IMR-90 (cell line): ENCODE data around the gene IL1RL1. TPM values are rescaled to one million over a fixed set of nuclear protein-coding genes. Genes with fewer than 3 reads are reported as not detected.
A peak's percentile ranks its signal among the peaks of the same experiment; 100 is the strongest.

Experiments used
- ATAC-seq: fragments of 200-7000 bp; cut with Tn5 transposase; 2 replicates; pipeline ENCODE4 v1.9.1; 2020; ENCODE audit warnings: low read depth, mild to moderate bottlenecking, moderate library complexity
- BruUV-seq: library from RNA; stranded (reverse); fragments of 400-500 nt; replicated peaks from 2 replicates; lab custom pipeline; 2021; lab: Mats Ljungman, UMichigan
- CTCF ChIA-PET: fragments of 300-600 bp; formaldehyde crosslinking; extraction: SDS; loops from one replicate; lab custom pipeline; 2021; ENCODE audit warnings: antibody characterized with exemption; lab: Yijun Ruan, JAX
- POLR2A ChIA-PET: fragments of 300-600 bp; sonication (Branson Sonifier 250); formaldehyde crosslinking; loops from one replicate; lab custom pipeline; 2022; ENCODE audit warnings: antibody characterized with exemption; ENCODE audit not compliant: unreplicated experiment; lab: Charles Lee
- DNase-seq: peaks from one replicate; pipeline ENCODE4 v3.0.0; 2013
- H2AFZ ChIP-seq: replicated peaks from 2 replicates; pipeline ENCODE3; 2013; ENCODE audit warnings: low read length, mild to moderate bottlenecking; ENCODE audit not compliant: poor library complexity
- H2AK5ac ChIP-seq: 2 replicates; pipeline ENCODE4 v1.6.1; 2013; ENCODE audit warnings: low read depth, low read length, inconsistent platforms
- H2AK9ac ChIP-seq: replicated peaks from 2 replicates; pipeline ENCODE3; 2013; ENCODE audit warnings: mild to moderate bottlenecking, low read depth, low read length, moderate library complexity; ENCODE audit not compliant: poor library complexity
- H2BK120ac ChIP-seq: 2 replicates; pipeline ENCODE4 v1.6.1; 2013; ENCODE audit warnings: low read depth, low read length, inconsistent platforms
- H2BK15ac ChIP-seq: 3 replicates; pipeline ENCODE4 v1.6.1; 2013; ENCODE audit warnings: low read depth, low read length, inconsistent platforms
- H2BK20ac ChIP-seq: 2 replicates; pipeline ENCODE4 v1.6.1; 2013; ENCODE audit warnings: low read depth, mild to moderate bottlenecking, inconsistent platforms, low read length, moderate library complexity
- H2BK5ac ChIP-seq: 2 replicates; pipeline ENCODE4 v1.6.1; 2013; ENCODE audit warnings: mild to moderate bottlenecking, low read depth, low read length, inconsistent platforms; ENCODE audit not compliant: poor library complexity, severe bottlenecking
- H3K14ac ChIP-seq: replicated peaks from 2 replicates; pipeline ENCODE4 v1.6.1; 2013; ENCODE audit warnings: low read depth, low read length, inconsistent platforms
- H3K18ac ChIP-seq: 2 replicates; pipeline ENCODE4 v1.6.1; 2013; ENCODE audit warnings: low read depth, low read length, control low read depth
- H3K23ac ChIP-seq: 2 replicates; pipeline ENCODE4 v1.6.1; 2013; ENCODE audit warnings: low read depth, low read length, inconsistent platforms
- H3K27ac ChIP-seq: 2 replicates; pipeline ENCODE4 v1.5.1; 2013; ENCODE audit warnings: mild to moderate bottlenecking, control low read depth, low read length; ENCODE audit not compliant: insufficient read depth
- H3K27me3 ChIP-seq: 2 replicates; pipeline ENCODE4 v1.6.1; 2013; ENCODE audit warnings: low read length; ENCODE audit not compliant: control insufficient read depth, insufficient read depth
- H3K36me3 ChIP-seq: 2 replicates; pipeline ENCODE4 v1.6.1; 2013; ENCODE audit warnings: low read length, mixed read lengths; ENCODE audit not compliant: control insufficient read depth, insufficient read depth
- H3K4ac ChIP-seq: 2 replicates; pipeline ENCODE4 v1.6.1; 2013; ENCODE audit warnings: low read depth, low read length, inconsistent platforms
- H3K4me1 ChIP-seq: 2 replicates; pipeline ENCODE4 v1.6.1; 2013; ENCODE audit warnings: low read length, mixed read lengths; ENCODE audit not compliant: control insufficient read depth, insufficient read depth
- H3K4me2 ChIP-seq: 2 replicates; pipeline ENCODE4 v1.6.1; 2013; ENCODE audit warnings: low read depth, mild to moderate bottlenecking, control low read depth, low read length, moderate library complexity
- H3K4me3 ChIP-seq: 2 replicates; pipeline ENCODE4 v1.5.1; 2013; ENCODE audit warnings: low read depth, mild to moderate bottlenecking, control low read depth, low read length, moderate library complexity; ENCODE audit not compliant: insufficient read depth
- H3K56ac ChIP-seq: 2 replicates; pipeline ENCODE4 v1.6.1; 2013; ENCODE audit warnings: low read length, inconsistent platforms; ENCODE audit not compliant: insufficient read depth; ENCODE audit errors: extremely low read depth
- H3K79me1 ChIP-seq, 2 experiments: 2 replicates each; pipeline ENCODE4 v1.6.1; 2013; ENCODE audit warnings: low read length in 2 of 2, inconsistent platforms in 1 of 2, low read depth in 1 of 2
- H3K9ac ChIP-seq: 2 replicates; pipeline ENCODE4 v1.6.1; 2013; ENCODE audit warnings: low read depth, low read length, control low read depth
- H3K9me1 ChIP-seq: 2 replicates; pipeline ENCODE4 v1.6.1; 2013; ENCODE audit warnings: low read length, inconsistent platforms; ENCODE audit not compliant: insufficient read depth
- H3K9me3 ChIP-seq: 2 replicates; pipeline ENCODE4 v1.6.1; 2013; ENCODE audit warnings: low read length; ENCODE audit not compliant: control insufficient read depth, insufficient read depth
- H4K20me1 ChIP-seq: 2 replicates; pipeline ENCODE4 v1.6.1; 2013; ENCODE audit warnings: low read length, inconsistent platforms; ENCODE audit not compliant: insufficient read depth
- H4K5ac ChIP-seq: 2 replicates; pipeline ENCODE4 v1.6.1; 2013; ENCODE audit warnings: mild to moderate bottlenecking, low read depth, low read length, control low read depth
- H4K8ac ChIP-seq, 2 experiments: 2 replicates each; pipeline ENCODE4 v1.6.1; 2013; ENCODE audit warnings: low read depth in 2 of 2, low read length in 2 of 2, control low read depth in 1 of 2, inconsistent platforms in 1 of 2
- H4K91ac ChIP-seq: 2 replicates; pipeline ENCODE4 v1.6.1; 2013; ENCODE audit warnings: low read depth, low read length, inconsistent platforms; ENCODE audit not compliant: insufficient read depth
- MAFK ChIP-seq: IDR thresholded peaks from 2 replicates; pipeline ENCODE4 v1.6.1; 2012; ENCODE audit warnings: low read depth, low read length, improper control_type of control experiment
- NFE2L2 ChIP-seq: fragments of 150-350 bp; IDR thresholded peaks from 2 replicates; pipeline ENCODE4 v1.6.1; 2016; ENCODE audit warnings: low read depth, mild to moderate bottlenecking, low read length
- POLR2A ChIP-seq: IDR thresholded peaks from 2 replicates; pipeline ENCODE4 v1.6.1; 2012; ENCODE audit warnings: mild to moderate bottlenecking, low read depth, low read length
- RCOR1 ChIP-seq: IDR thresholded peaks from 2 replicates; pipeline ENCODE4 v1.6.1; 2012; ENCODE audit warnings: mild to moderate bottlenecking, low read length, improper control_type of control experiment; ENCODE audit not compliant: insufficient replicate concordance
- USF2 ChIP-seq: fragments of 150-350 bp; IDR thresholded peaks from 2 replicates; pipeline ENCODE4 v1.6.1; 2017; ENCODE audit warnings: mild to moderate bottlenecking, antibody characterized with exemption, low read length, low read depth
- WGBS, 2 experiments: methylation state at CpG; one replicate each; pipeline versions ENCODE4 v1.1.5 to v1.1.7; 2013; ENCODE audit warnings: missing lambda C conversion rate in 2 of 2; ENCODE audit not compliant: insufficient read length in 1 of 2; ENCODE audit errors: extremely low coverage in 2 of 2; 5-methylcytosine and 5-hydroxymethylcytosine counted together
- dilution Hi-C: fragments of 300-500 bp; cut with HindIII; formaldehyde crosslinking; loops from one replicate; pipeline ENCODE4 v1.14.3; 2018; ENCODE audit warnings: low sequenced_read_pairs; ENCODE audit not compliant: unreplicated experiment
- in situ Hi-C: fragments of 300-500 bp; cut with MboI; formaldehyde crosslinking; loops from 3 replicates; pipeline ENCODE4 v1.14.3; 2019; ENCODE audit warnings: low sequenced_read_pairs, inconsistent platforms, mixed read lengths
- intact Hi-C: fragments of 100-400 bp; cut with micrococcal nuclease; formaldehyde crosslinking; loops from 2 replicates; pipeline ENCODE4 v1.10.0; 2022
- polyA plus RNA-seq, 3 experiments: library from polyadenylated mRNA; depleted of rRNA; stranded (reverse); fragments of >200 nt; gene quantifications; 2 replicates each; pipeline ENCODE4 v1.2.3, GENCODE V29; 2012; ENCODE audit warnings: low replicate concordance in 1 of 3
- total RNA-seq: library from RNA; depleted of rRNA; stranded (reverse); fragments of >200 nt; gene quantifications from 2 replicates; pipeline ENCODE4 v1.2.3, GENCODE V29; 2012

IL1RL1 gene
- total and polyA plus RNA-seq, 2 of the 4 experiments (the other 2 are of a cell fraction), result under 0.01 to 0.14 TPM

GRCh38 chr2:102269200-102269524 is 42.2 kb upstream of the IL1RL1 start:
- Histone ChIP-seq H3K79me1 (no peaks in the 10 kb centered on the region; a peak in 1 of 4 replicates), H3K4me3 (no peak overlapping the region), H2BK15ac (no peak overlapping the region), H2BK120ac (peak overlapping the region; percentile 90), H3K27ac (peak overlapping the region; percentile 95), H2AK9ac (no peak overlapping the region), H3K23ac (no peak overlapping the region), H3K9me1 (peaks cover 17% of the 10 kb centered on the region), H3K9ac (peak overlapping the region; percentile 38; the same call in 1 of the 2 replicates), H2BK5ac (peak overlapping the region; percentile 83), H4K91ac (peak overlapping the region; percentile 76; the same call in 1 of the 2 replicates), H2BK20ac (peak overlapping the region; percentile 97), H3K4me1 (peaks cover 22% of the 10 kb centered on the region), H3K4ac (peak overlapping the region; percentile 88), H3K4me2 (peak overlapping the region; percentile 44; the same call in 1 of the 2 replicates), H4K20me1 (no peaks in the 10 kb centered on the region), H3K56ac (no peak overlapping the region), H3K9me3 (no peaks in the 10 kb centered on the region), H3K14ac (peak overlapping the region; percentile 85; the same call in 1 of the 2 replicates), H3K27me3 (no peaks in the 10 kb centered on the region), H2AFZ (no peak overlapping the region), H4K8ac (peak overlapping the region; percentile 51 to 84; a peak in 2 of 4 replicates), H2AK5ac (peak overlapping the region; percentile 61; the same call in 1 of the 2 replicates), H3K36me3 (no peaks in the 10 kb centered on the region), H3K18ac (peak overlapping the region; percentile 86), H4K5ac (peak overlapping the region; percentile 82)
- TF ChIP-seq POLR2A, result no peak
- TF ChIP-seq MAFK, result no peak
- TF ChIP-seq NFE2L2, result no peak
- no peak for TF ChIP-seq USF2
- TF ChIP-seq RCOR1, result no peak
- DNase-seq (no peak), ATAC-seq (no peak)
- intact Hi-C loops, result no loop called here
- ChIA-PET CTCF (no interaction called here), POLR2A (no interaction called here)
- in situ Hi-C loops, result no loop called here
- no TSS peak for BruUV-seq
- dilution Hi-C loops, result no loop called here
- WGBS, 2 experiments, result no CpG with 5 or more reads among the region's 4 CpGs
